Measurements from ENCODE around the gene ADAMTS15. TPM values are rescaled to one million over a fixed set of nuclear protein-coding genes. Genes with fewer than 3 reads are reported as not detected.

Gene ADAMTS15
- total RNA-seq, 3 donors from 2014 or later, result 17.9 to 22.6 (median 21.9) TPM

DNA sequence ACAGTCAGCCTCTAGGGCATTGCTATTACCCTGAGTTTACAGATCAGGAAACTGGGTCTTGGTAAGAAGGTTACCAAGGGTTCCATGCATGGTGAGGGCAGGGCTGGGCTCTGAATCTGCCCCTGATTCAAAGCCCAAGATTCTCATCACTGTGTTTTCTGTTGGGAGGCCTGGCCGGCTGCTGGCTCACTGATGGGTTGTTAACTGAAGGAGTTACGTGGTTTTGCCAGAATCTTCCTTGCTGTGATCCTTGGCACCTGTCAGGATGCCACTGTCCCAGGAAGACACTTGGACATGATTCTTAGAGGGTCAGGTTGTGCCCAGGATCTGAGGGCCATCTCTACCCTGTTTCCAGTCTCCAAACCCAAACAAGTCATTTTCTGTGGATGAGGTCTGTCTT, 61.5 kb downstream of the ADAMTS15 start:
- Histone ChIP-seq H3K4me1 (no peaks in the 10 kb centered on the region), H3K9me3 (no peaks in the 10 kb centered on the region), H3K27ac (peak overlapping the region; percentile 68 to 81), H3K36me3 (no peaks in the 10 kb centered on the region), H3K4me3 (no peak overlapping the region), H3K27me3 (no peaks in the 10 kb centered on the region)
- no peak for DNase-seq (ENCODE audit: low spot score in 2 of 2)
- TF ChIP-seq, protein P1, sequence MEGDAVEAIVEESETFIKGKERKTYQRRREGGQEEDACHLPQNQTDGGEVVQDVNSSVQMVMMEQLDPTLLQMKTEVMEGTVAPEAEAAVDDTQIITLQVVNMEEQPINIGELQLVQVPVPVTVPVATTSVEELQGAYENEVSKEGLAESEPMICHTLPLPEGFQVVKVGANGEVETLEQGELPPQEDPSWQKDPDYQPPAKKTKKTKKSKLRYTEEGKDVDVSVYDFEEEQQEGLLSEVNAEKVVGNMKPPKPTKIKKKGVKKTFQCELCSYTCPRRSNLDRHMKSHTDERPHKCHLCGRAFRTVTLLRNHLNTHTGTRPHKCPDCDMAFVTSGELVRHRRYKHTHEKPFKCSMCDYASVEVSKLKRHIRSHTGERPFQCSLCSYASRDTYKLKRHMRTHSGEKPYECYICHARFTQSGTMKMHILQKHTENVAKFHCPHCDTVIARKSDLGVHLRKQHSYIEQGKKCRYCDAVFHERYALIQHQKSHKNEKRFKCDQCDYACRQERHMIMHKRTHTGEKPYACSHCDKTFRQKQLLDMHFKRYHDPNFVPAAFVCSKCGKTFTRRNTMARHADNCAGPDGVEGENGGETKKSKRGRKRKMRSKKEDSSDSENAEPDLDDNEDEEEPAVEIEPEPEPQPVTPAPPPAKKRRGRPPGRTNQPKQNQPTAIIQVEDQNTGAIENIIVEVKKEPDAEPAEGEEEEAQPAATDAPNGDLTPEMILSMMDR (IDR thresholded peaks at IDR 0.05), result no peak
- TF ChIP-seq POLR2A (IDR thresholded peaks at IDR 0.05), result no peak
- no peak for TF ChIP-seq POLR2AphosphoS5 (IDR thresholded peaks at IDR 0.05)
- intact Hi-C loops (cut with DNase I; ENCODE audit: low total_unique reads), result loop anchor here (5.0 kb wide), 1 partner anchor 518 kb away; no protein-coding TSS in a partner anchor

DNA sequence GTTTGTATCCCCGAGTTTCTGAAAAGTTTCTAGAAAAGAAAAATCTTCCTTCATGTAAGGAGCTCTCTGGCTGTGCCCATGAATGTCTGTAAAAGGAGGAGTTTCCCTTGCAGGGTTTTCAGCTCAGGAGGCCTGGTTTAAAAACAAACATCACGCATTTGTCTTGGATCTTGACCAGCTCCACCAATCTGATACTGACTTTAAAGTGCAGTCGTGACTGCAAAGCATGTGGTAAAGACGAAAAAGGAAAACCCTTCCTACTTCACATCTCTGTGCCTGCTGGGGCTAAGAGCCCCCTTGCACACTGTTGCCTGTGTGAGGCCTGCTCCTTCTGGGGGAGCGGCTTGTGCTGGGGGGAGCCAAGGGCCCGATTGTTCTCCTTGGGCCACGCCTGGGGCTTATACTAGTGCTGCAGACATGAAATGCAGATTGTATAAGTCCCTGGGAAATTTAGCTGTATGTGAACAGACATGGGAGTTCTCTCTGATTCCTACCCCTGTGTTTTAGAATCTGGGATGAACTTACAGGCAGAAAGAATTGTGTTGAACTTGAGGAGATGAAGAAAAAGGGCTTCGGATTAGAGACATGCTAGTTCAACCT, 62.1 kb downstream of the ADAMTS15 start:
- no peak for DNase-seq (ENCODE audit: low spot score in 2 of 2)
- no peak overlapping the region for H3K4me3 ChIP-seq
- no peaks in the 10 kb centered on the region for H3K4me1 ChIP-seq
- intact Hi-C loops (cut with DNase I; ENCODE audit: low total_unique reads), result no loop called here
- TF ChIP-seq POLR2AphosphoS5 (IDR thresholded peaks at IDR 0.05) (no peak), POLR2A (IDR thresholded peaks at IDR 0.05) (no peak)
- TF ChIP-seq, protein P1 (IDR thresholded peaks at IDR 0.05), result no peak
- no peaks in the 10 kb centered on the region for H3K36me3 ChIP-seq
- H3K9me3 ChIP-seq, result no peaks in the 10 kb centered on the region
- no peaks in the 10 kb centered on the region for H3K27me3 ChIP-seq
- peak overlapping the region; percentile 68 to 81 for H3K27ac ChIP-seq

DNA sequence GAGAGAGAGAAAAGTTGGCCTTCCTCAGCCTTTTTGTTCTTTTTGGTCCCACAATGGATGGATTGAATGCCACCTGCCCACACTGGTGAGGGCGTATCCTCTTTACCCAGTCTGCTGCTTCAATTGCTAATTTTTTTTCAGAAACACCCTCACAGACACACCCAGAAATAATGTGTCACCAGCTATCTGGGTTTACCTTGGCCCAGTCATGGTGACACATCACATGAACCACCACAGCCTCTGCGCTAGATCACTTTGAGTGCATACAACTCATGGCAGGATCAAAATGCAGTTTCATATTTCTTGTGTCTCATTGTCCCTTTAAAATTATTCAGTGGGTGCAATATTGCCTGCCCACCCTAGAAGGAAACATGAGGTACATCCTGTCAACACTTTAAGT, 63.3 kb downstream of the ADAMTS15 start:
- TF ChIP-seq POLR2AphosphoS5 (IDR thresholded peaks at IDR 0.05), result no peak
- no peak for TF ChIP-seq POLR2A (IDR thresholded peaks at IDR 0.05)
- TF ChIP-seq, protein P1 (IDR thresholded peaks at IDR 0.05), result no peak
- Histone ChIP-seq H3K4me3 (no peak overlapping the region), H3K27ac (no peak overlapping the region), H3K27me3 (no peaks in the 10 kb centered on the region), H3K9me3 (no peaks in the 10 kb centered on the region), H3K36me3 (no peaks in the 10 kb centered on the region), H3K4me1 (no peaks in the 10 kb centered on the region)
- intact Hi-C loops (cut with DNase I; ENCODE audit: low total_unique reads), result no loop called here
- no peak for DNase-seq (ENCODE audit: low spot score in 2 of 2)

DNA sequence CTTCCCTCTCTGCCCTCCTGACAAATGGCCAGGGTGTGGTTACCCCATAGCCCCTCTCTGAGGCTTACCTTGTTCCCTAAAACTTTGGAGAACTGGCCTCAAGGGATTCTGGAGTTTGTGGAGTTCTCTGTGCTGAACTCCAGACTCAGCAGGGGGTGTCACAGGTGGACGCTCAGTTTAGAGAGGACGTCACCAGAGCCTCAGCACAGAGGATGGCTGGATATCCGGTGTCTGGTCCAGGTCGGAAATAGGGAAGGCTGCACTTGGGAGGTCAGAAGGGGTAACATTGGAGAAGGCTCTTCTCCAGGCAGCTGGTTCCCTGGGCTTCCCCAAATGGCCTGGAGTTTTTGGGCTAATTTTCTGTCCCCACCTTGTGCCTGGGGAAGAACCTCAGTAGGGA, 64.2 kb downstream of the ADAMTS15 start:
- no peaks in the 10 kb centered on the region for H3K9me3 ChIP-seq
- H3K4me1 ChIP-seq, result no peaks in the 10 kb centered on the region
- TF ChIP-seq, protein P1 (IDR thresholded peaks at IDR 0.05), result no peak
- no peak for TF ChIP-seq POLR2AphosphoS5 (IDR thresholded peaks at IDR 0.05)
- TF ChIP-seq POLR2A (IDR thresholded peaks at IDR 0.05), result no peak
- intact Hi-C loops (cut with DNase I; ENCODE audit: low total_unique reads), result no loop called here
- H3K27ac ChIP-seq, result no peak overlapping the region
- H3K27me3 ChIP-seq, result no peaks in the 10 kb centered on the region
- H3K36me3 ChIP-seq, result no peaks in the 10 kb centered on the region
- H3K4me3 ChIP-seq, result no peak overlapping the region
- no peak for DNase-seq (ENCODE audit: low spot score in 2 of 2)

DNA sequence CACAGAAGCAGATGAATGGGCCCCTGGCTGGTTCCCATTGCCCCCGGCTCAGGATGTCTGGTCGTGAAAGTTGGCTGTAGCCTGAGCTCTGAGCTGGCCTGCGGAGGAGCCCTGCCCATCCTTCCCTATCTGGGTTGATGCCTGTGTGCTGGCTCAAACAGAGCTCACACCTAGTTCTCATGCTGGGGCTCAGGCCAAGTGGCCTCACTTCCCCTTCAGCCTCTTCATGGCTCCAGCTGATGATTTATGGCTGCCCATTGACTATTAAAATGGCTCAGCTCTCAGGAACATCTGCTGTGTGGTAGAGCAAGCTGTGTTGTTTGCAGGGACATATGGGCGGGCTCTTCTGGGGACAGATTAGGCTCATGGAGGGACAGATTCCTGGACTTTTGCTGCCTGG, 64.7 kb downstream of the ADAMTS15 start:
- H3K36me3 ChIP-seq, result no peaks in the 10 kb centered on the region

More for the DNA sequence above, 64.7 kb downstream of the ADAMTS15 start:
- DNase-seq (ENCODE audit: low spot score in 2 of 2), result no peak
- Histone ChIP-seq H3K27ac (no peak overlapping the region), H3K4me1 (no peaks in the 10 kb centered on the region), H3K4me3 (no peak overlapping the region), H3K27me3 (no peaks in the 10 kb centered on the region), H3K9me3 (no peaks in the 10 kb centered on the region)
- intact Hi-C loops (cut with DNase I; ENCODE audit: low total_unique reads), result no loop called here
- TF ChIP-seq, protein P1 (IDR thresholded peaks at IDR 0.05), result no peak
- TF ChIP-seq POLR2A (IDR thresholded peaks at IDR 0.05), result no peak
- no peak for TF ChIP-seq POLR2AphosphoS5 (IDR thresholded peaks at IDR 0.05)

Measured in breast epithelium (tissue), 4 donors.